ENCODE results near the gene NSD1.

- TF ChIP-seq CTCF (IDR thresholded peaks at IDR 0.05) (no peak), POLR2AphosphoS5 (IDR thresholded peaks at IDR 0.05) (no peak), POLR2A (IDR thresholded peaks at IDR 0.05) (no peak)
Measured at GRCh38 chr5:177269976-177270375, 136.4 kb downstream of the NSD1 start.
